Measurements from ENCODE around the gene OPTN. TPM values are rescaled to one million over a fixed set of nuclear protein-coding genes. Genes with fewer than 3 reads are reported as not detected.

The OPTN gene
- total RNA-seq = 28.0 and 35.7 TPM in 2 replicates

DNA sequence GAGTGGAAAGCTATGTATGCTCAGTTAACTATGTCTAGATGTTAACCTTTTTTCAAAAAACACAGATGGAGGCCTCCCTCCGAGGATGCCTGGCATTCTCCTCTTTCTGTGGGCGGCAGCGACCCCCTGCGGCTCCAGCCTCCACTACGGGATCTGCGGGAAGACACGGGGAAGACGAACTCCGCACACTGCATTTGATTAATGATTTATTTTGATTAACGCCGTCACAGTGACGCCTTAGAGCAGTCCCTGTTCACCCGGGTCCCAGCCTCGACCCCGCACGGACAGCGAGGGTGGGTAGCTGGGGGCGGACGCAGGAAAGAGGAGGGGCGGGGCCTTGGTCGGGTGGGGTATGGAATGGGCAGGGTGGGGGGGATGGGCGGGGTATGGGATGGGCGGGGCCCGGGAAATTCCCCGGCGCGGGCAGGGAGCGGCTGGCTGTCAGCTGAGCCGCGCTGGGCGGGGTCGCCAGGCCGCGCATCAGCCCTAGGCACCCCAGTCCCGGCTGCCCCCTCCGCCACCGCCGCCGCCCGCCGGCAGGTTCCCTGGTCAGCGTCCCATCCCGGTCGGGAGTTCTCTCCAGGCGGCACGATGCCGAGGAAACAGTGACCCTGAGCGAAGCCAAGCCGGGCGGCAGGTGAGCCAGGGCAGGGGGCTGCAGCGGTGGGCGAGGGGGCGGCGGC is at the start of gene OPTN:
Gene OPTN (plus strand): TSS at position 498 of the 683 bp plus-strand sequence. CDS start 8,960 bp downstream, outside the sequence.

DNA sequence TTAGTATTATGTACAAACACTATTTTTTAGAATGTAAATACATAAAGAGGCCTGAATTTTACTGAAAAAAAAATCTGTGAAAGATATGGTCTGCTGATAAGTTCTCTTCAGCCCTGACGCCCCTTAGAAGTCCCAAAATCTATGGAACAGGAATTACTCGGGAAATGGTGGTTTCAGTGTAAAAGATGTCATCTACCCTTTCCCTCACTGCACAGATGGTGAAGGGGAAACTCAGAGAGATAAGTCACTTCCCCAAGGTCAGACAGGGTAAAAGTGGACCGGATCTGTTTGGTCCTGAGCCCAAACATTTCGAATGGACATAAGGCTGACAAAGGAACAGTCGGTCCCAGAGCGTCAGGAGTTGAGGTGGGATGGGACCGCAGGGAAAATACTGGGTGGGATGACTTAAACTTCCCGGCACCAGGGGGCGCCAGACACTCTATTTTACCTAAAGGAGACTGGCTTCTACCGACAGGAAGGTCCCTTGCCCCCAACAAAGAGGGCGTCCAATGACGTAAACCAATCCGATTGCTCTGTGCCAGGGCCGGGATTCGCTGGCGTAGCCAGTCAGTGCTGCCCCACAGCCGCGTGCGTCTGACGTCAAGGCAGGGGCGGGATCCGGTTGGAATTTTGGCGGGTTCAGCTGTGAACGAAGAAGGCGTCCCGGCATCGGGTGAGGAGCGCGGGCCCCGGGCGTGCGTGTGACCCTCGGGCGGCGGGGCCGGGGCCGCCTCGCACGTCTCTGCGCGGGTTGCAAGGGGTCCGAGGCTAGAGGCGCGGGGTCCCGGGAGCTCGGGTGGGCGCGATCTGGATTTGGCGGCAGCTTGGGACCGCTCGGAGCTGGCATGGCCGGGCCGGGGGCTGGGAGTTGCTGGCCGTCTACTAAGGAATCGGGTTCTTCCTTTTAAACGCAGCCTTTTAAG is 61.2 kb downstream of the OPTN start, which contains the start of gene MCM10:
Gene MCM10 (plus strand): TSS at position 625 of the 923 bp plus-strand sequence. CDS start 2,645 bp downstream, outside the sequence.

Other genes starting within 250 kb of the OPTN start
- gene CCDC3, start 98.5 kb upstream of the OPTN start, total RNA-seq = 0.63 and 0.98 TPM in 2 replicates
- gene MCM10, start 61.4 kb downstream of the OPTN start, total RNA-seq = 0.76 and 13.9 TPM in 2 replicates
- gene UCMA, start 134.2 kb downstream of the OPTN start, total RNA-seq = not detected in 2 replicates
- gene PHYH, start 199.9 kb downstream of the OPTN start, total RNA-seq = 12.7 and 17.1 TPM in 2 replicates
- gene SEPHS1, start 248.1 kb downstream of the OPTN start, total RNA-seq = 44.7 and 61.4 TPM in 2 replicates

Data from mesangial cell (primary cell).